NCI-H526 (cell line): ENCODE data around the gene APBB2.
"Not testable (repeated sequence)": the region's sequence is repeated elsewhere in the genome, so short reads cannot be mapped to it uniquely, and the experiment has no call there.

Source experiments
- DNase-seq, 2 experiments: peaks; one replicate each; lab custom pipeline; 2025; lab: John Stamatoyannopoulos, UW

APBB2 gene

DNA sequence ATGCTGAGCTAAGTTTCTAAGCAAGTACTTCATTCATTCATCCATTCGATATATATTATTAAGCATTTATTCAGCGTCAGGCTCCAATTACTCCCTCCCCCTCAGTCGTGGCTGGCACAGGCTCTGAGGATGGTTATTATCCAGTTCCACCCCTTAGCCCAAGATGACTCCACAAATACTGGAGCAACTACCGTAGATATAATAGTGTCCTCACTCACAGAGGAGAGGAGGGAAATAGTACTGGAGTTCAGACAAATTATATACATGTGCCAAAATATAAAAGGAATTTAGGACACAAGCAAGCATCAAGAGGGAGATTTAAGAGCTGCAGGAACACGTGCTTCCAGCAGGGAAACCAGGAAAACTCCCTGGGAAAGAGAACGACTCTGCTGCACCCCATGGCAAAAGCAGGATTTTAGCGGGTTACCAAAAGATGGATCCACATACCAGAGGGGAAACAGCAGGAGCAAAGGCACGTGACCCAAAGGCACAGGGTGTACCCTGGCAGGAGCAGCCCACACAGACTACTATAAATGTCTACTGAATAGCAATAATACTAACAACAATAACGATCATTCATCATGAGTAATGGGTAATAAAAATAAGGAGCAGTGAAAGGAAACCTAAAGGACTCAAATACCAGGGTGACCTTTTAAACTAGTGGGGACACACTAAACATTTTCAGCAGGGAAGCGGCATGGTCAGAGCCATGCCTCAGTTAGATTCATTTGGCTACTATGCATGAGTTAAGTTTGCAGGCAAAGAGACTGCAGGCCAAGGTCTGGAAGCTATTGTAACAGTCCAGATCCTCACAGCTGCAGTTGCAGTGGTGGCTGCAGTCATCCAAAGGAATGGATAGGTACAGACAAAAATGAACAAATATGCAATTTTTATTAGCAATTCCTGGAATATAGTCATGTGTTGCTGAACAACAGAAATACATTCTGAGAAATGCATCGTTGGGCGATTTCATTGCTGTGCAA, 153.7 kb downstream of the APBB2 start:
- no peak for DNase-seq

- not testable (repeated sequence) for DNase-seq
Observed at GRCh38 chr4:41059411-41059810, 154.9 kb downstream of the APBB2 start.

GRCh38 chr4:41058426-41058825, 155.9 kb downstream of the APBB2 start:
- no peak for DNase-seq

DNA sequence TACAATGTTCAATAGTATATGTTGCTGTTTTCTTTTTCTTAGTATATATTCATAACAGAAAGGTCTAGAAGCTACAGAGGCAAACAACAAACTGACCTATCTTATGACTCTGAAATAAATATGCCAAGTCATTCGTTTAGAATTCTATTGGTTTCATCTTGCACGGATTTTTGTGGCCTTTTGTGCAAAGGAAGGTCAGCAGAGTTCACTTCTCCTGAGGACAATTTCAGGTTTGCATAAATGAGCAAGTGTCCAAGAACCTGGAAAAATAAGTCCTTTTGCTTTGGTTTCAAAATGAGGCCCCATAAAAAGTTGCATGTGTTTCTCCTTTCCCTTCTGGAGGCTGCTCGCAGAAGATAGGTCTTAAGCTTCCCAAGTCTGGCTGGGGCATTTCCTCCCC, 156.9 kb downstream of the APBB2 start:
- no peak for DNase-seq

GRCh38 chr4:41052287-41052686, 162.1 kb downstream of the APBB2 start:
- DNase-seq, result no peak

GRCh38 chr4:41050880-41051775, 163.2 kb downstream of the APBB2 start:
- DNase-seq, result no peak

- DNase-seq, result no peak
Observed at GRCh38 chr4:41050116-41050515, 164.2 kb downstream of the APBB2 start.

DNA sequence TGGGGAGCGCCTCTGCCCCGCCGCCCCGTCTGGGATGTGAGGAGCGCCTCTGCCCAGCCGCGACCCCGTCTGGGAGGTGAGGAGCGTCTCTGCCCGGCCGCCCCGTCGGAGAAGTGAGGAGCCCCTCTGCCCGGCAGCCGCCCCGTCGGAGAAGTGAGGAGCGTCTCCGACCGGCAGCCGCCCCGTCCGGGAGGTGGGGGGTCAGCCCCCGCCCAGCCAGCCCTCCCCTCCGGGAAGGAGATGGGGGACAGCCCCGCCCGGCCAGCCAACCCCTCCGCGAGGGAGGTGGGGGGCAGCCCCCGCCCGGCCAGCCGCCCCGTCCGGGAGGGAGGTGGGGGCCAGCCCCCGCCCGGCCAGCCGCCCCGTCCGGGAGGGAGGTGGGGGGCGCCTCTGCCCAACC, 165.2 kb downstream of the APBB2 start:
- DNase-seq, result not testable (repeated sequence)

GRCh38 chr4:41044791-41045190, 169.6 kb downstream of the APBB2 start:
- no peak for DNase-seq

DNA sequence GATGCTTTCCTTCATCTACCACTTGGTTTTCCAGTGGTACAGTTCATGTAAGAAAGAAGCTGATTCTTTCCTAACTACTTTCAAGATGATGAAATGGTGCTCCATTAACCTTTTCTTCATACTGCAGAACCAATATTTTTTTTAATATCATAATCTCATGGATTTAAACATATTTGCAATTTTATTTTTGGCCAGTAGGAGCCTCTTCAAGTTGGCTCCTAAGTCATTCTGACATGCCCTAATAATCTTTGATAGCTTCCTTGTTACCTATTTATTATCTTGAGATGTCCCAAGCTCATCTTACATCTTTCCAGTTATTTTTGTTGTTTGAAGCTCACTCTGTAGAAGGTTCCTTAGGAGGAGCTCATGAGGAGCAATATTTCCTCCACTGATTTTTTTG, 170.2 kb downstream of the APBB2 start:
- no peak for DNase-seq

- peak in 1 of 2 experiments; percentile 5 for DNase-seq
Observed at GRCh38 chr4:41043465-41043864, 170.9 kb downstream of the APBB2 start.

GRCh38 chr4:41041551-41041950, 172.8 kb downstream of the APBB2 start:
- no peak for DNase-seq

- DNase-seq, result no peak
Observed at GRCh38 chr4:41039317-41039716, 175.0 kb downstream of the APBB2 start.

GRCh38 chr4:41038304-41038703, 176.0 kb downstream of the APBB2 start:
- DNase-seq, result no peak

DNA sequence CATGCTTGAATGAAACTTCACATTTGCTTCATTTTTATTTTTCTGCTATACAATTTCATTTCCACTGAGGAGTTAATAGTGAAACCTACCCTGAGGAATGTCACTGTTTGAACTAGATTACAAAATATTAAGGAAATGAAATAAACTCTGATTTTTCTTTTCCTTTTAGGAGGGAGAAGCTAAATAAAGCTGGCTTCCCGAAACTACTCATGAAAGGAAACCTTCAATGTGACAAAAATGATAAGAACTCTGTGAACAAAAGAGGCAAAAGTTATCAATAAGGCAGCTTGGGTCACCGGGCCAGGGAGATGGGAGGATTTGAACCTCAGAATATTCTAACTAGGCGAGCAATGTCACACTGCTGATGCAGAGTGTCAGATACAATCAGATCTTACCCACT, 185.2 kb downstream of the APBB2 start:
- no peak for DNase-seq

- DNase-seq, result no peak
Observed at GRCh38 chr4:41028392-41029076, 185.8 kb downstream of the APBB2 start.

GRCh38 chr4:41026971-41027370, 187.4 kb downstream of the APBB2 start:
- DNase-seq, result no peak

DNA sequence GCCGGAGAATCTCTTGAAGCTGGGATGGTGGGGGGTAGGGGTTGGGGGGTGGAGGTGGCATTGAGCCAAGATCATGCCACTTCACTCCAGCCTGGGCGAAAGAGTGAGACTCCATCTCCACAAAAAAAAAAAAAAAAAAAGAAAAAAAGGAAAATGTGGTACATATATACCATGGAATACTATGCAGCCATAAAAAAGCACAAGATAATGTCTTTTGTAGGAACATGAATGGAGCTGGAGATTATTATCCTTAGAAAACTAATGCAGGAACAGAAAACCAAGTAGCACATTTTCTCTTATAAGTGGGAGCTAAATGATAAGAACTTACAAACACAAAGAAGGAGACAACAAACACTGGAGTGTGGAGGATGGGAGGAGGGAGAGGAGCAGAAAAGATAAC, 188.5 kb downstream of the APBB2 start:
- DNase-seq, result no peak

DNA sequence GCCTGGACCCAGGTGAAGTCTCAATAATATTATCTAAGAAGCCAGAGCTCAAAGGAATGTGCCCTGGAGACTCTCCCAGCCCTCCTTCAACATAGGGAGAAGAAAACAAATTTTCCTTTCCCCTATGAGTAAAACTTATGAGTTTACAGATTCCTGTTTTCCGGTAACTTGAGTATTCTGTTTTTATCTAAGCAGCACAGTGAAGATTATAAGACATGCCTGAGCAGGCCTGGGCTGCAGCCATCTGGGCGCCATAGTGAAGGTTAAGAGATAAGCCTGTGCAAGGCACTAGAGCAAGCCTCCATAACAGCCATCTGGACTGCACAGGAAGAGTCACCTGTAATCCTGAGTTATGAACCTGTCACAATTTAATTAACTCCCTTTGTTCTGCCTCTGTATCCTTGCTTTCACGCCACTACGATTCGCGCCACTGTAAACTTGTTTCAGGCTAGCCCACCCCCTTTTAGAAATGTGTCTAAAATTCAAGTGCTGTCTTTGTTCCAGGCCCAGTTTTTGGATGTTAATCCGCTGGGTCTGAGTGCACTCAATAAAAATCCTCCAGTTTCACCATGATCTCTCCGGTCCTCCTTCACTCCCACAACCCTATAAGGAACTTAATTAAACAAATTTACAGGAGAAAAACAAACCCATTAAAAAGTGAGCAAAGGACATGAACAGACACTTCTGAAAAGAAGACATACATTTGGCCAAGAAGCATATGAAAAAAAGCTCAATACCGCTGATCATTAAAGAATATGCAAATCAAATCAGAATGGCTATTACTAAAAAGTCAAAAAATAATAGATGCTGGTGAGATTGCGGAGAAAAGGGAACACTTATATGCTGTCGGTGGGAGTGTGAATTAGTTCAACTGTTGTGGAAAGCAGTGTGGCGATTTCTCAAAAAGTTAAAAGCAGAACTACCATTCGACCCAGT, 189.5 kb downstream of the APBB2 start:
- no peak for DNase-seq

GRCh38 chr4:41022116-41022515, 192.2 kb downstream of the APBB2 start:
- no peak for DNase-seq
